GM19397 (cell line): ENCODE results near the gene SFT2D2.

Source experiments
- ATAC-seq: cut with Tn5 transposase; IDR thresholded peaks from one replicate; pipeline ENCODE4 v1.9.1; 2021; ENCODE audit warnings: mild to moderate bottlenecking, moderate library complexity; ENCODE audit not compliant: unreplicated experiment

Gene SFT2D2

GRCh38 chr1:168221275-168221674, 4.5 kb upstream of the SFT2D2 start:
- ATAC-seq, result no peak

- no peak for ATAC-seq
These were observed 2.5 kb upstream of the SFT2D2 start for GRCh38 chr1:168223261-168223660.

- no peak for ATAC-seq
These were observed 1.9 kb upstream of the SFT2D2 start for GRCh38 chr1:168223681-168224540.

- no peak for ATAC-seq
These were observed 813 bp upstream of the SFT2D2 start for GRCh38 chr1:168224991-168225390.

- no peak for ATAC-seq
These were observed 1.8 kb downstream of the SFT2D2 start for GRCh38 chr1:168227620-168228019.

- ATAC-seq, result no peak
These were observed 4.1 kb downstream of the SFT2D2 start for GRCh38 chr1:168229893-168230292.

- no peak for ATAC-seq
These were observed 4.9 kb downstream of the SFT2D2 start for GRCh38 chr1:168230709-168231108.

GRCh38 chr1:168234846-168235547, 9.2 kb downstream of the SFT2D2 start:
- peak; percentile 78 for ATAC-seq

GRCh38 chr1:168235548-168235885, 9.7 kb downstream of the SFT2D2 start:
- ATAC-seq, result peak; percentile 17

- ATAC-seq, result no peak
These were observed 10.1 kb downstream of the SFT2D2 start for GRCh38 chr1:168235937-168236336.

GRCh38 chr1:168236836-168237611, 11.2 kb downstream of the SFT2D2 start:
- no peak for ATAC-seq

GRCh38 chr1:168243198-168243597, 17.4 kb downstream of the SFT2D2 start:
- ATAC-seq, result no peak

GRCh38 chr1:168243636-168244212, 17.9 kb downstream of the SFT2D2 start:
- no peak for ATAC-seq

GRCh38 chr1:168245042-168245441, 19.2 kb downstream of the SFT2D2 start:
- no peak for ATAC-seq

- no peak for ATAC-seq
These were observed 20.7 kb downstream of the SFT2D2 start for GRCh38 chr1:168246506-168246905.

GRCh38 chr1:168252204-168252733, 26.5 kb downstream of the SFT2D2 start:
- ATAC-seq, result no peak

GRCh38 chr1:168256164-168256563, 30.4 kb downstream of the SFT2D2 start:
- ATAC-seq, result no peak

- ATAC-seq, result no peak
These were observed 31.6 kb downstream of the SFT2D2 start for GRCh38 chr1:168257397-168257796.

- no peak for ATAC-seq
These were observed 33.8 kb downstream of the SFT2D2 start for GRCh38 chr1:168259567-168259966.

GRCh38 chr1:168260393-168260792, 34.6 kb downstream of the SFT2D2 start:
- no peak for ATAC-seq

GRCh38 chr1:168261390-168261789, 35.6 kb downstream of the SFT2D2 start:
- ATAC-seq, result no peak
